Activated T-cell treated with anti-CD3 and anti-CD28 coated beads, Interleukin-2, amount 50 U/mL, for 1 hour (primary cell): ENCODE data around the gene LPCAT1.

Experiments used
- DNase-seq: peaks from one replicate; pipeline ENCODE4 v3.0.0-alpha.2; 2020

Gene LPCAT1

DNA sequence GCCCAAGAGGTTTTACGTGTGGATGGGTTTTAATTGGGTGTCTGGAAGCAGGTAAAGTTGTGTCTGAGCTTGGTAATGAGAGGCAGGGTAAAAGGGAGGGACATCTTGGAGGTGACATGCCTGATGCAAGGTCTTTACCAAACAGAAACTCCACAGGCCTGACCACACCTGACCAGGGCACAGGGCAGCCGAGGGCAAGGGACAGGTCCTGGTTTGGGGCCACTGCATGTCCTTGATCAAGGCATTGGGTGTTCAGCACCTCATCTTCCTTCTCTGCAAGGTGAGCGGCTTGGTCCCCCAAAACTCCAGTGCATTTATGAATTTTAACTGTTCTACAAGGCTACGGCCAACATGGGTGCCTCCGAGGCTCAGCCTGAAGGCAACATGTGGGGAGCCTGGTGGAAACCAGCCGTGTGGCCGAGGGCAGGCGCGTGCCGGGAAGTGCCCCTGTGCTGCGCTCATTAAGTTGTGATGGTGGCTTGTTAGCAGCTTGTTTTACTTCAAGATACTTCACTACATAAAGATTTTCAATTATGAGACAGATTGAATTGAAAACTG, 30.7 kb upstream of the LPCAT1 start:
- DNase-seq: no peak

DNA sequence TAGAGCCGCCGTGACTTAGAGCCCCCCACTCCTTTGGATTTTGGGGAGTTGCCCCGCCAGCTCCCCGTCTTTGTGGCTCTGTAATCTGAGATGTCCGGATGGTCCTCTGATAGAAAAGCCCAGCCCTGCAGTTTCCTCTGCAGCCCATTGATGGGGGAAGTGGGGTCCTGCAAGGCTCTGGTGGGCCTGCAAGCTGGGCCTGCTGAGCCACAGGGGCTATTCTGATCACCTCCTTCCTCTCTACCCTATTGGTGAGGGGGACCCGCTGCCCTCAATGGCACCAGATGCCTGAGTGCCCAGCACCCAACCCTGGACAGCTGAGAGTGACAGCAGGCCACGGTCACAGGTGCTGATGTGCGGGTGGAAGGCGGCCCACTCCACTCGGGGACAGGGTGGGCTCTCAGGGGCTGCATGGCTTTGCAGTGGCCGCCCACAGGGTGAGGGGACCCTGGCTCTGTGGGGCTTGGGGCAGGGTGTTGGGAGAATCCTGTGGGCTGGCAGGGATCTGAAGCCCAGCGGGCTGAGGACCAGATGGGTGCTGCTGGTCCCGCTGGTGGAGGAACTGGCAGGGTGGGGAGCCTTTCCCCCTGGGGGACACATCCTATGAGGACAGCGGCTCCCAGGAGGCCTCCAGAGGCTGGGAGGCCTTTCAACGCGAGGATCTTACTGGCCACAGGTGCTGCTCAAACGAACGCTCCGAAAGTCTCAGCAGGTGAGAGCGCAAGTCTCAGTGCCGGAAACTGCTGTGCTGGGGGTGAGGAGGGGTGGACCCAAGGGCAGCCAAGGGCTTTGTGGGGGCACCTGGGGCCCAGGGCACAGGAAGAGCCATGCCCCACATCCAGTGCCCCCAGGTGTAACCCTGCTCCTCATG, 30.0 kb upstream of the LPCAT1 start:
- no peak for DNase-seq

DNA sequence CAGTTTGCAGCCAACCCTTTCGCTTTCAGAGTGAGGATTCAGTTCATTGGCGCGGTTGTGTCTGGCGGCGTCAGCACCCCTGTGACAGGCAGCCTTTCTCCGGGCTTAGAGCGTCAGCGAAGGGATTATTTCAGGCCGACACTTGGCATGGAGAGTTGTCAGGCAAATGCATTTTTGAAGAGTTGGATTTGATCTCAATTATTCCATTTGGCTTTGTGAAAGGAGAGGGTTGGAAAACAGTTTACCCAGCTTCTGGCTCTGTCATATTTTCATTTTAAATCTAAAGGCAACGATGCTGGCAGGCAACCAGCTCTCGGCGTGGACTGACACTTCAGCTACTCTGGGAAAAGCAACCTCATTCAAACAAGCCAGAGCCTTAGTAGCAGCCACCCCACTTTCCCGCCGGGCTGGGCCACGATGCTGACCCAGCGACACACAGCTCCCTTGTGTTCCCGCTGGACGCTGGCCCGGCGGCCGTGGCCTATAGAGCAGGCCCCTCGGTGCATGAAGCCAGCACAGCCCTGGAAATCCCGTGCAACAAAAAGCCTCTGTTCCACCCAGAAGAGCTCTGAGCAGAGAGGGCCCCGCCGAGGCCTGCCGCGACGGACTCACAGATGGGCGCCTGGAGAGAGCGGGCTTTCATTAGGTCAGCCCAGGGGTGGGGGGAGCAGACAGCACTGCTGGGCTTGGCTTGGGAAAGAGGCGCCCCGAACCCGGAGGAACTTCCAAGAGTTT, 28.9 kb upstream of the LPCAT1 start:
- no peak for DNase-seq

DNA sequence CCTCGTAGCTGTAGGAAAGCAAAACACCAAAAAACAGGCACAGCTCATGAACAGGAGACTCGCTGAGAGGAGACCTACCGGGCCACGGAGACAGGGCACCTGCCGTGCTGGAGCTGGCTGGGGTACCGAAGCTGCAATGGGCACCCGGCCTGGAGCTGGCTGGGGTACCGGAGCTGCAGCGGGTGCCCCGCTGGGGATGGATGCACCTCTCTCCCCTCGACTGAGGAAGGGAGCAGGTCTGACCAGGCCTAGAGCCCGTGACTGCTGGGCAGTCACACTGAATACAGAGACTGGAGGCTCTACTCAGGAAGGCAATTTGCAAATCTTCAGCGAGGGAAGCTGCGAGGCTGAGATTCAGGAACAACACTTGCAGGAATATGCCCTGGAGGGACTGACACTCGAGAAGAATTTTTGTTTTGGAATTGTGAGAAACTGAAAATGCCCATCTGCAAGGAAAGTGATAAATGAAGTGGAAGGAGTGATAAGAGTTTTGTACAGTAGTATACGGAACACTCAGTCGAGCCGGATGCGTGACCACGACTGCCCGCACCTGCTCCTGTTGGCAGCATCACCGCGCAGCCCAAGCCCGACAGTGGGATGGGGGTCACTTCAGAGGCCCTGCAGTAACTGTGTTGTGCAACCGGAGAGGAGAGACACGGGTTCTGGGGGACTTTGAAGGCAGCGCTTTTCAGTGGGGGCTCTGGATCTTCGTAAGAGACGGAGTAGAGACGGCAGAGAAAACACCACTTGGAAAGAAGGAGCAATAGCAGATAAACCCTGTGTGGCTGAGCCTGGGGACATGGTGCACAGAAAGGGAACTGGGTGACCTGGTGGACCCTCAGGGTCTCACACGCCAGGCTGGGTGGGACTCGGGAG, 27.9 kb upstream of the LPCAT1 start:
- no peak for DNase-seq

DNA sequence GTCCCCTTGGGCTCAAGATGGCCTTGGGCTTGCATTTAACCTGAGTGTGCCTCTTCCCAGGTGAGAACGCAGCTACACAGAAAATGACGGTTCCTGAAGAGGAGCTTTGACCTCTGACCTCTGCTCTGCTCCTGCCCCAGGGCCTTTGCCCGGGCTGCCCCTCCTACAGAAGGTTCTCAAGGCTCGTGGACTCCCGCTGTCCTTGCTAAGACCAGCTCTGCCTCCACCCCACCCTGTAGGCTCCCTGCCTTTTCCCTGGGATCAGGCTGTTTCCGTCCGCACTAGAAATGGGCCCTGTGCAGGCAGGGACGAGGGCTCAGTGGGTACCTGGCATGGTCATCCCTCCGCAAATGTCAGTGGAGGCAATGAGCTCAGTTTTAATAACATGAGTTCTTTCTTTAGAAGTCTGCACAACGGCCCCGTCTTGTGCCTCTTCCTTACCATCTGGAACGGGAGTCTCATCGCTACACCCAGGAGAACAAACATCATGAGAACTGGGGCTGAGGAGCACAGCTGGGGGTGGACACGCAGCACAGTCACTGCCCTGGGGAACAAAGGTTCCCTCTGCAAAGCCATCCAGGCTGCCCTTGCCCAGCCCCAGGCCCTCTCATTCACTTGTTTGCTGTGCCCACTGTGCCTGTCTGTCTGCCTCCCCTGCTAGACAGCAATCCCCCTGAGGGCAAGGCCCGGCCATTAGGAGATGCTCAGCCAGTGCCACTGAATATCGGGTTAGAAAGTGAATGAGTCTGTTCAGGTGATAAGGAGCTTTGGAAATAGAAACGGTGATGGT, 26.7 kb upstream of the LPCAT1 start:
- DNase-seq: no peak

DNA sequence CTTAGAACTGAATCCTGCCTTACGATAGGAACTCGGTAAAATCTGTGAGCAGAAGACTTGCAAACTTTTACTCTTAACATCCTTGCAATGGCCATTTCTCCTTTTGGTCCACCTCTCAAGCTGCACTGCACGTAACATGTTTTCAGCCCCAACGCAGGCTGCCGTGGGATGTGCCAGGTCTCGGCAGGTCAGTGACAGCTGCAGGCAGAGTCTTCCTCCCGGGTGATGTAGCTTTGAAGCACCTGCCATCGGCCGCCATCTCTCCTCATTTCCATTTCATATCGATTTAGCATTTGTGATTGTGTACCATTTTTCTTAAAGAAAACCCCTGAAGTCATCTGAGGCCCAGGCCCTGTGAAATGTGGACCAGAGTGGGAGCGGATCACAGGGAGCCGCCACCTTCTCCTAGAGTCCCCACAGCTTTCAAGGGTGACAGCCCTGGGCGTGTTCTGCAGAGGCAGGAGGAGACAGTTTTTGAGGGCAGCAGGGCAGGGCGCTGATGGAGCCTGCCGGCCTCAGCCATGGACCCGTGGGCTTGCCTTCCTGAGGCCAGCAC, 25.8 kb upstream of the LPCAT1 start:
- DNase-seq: no peak

DNA sequence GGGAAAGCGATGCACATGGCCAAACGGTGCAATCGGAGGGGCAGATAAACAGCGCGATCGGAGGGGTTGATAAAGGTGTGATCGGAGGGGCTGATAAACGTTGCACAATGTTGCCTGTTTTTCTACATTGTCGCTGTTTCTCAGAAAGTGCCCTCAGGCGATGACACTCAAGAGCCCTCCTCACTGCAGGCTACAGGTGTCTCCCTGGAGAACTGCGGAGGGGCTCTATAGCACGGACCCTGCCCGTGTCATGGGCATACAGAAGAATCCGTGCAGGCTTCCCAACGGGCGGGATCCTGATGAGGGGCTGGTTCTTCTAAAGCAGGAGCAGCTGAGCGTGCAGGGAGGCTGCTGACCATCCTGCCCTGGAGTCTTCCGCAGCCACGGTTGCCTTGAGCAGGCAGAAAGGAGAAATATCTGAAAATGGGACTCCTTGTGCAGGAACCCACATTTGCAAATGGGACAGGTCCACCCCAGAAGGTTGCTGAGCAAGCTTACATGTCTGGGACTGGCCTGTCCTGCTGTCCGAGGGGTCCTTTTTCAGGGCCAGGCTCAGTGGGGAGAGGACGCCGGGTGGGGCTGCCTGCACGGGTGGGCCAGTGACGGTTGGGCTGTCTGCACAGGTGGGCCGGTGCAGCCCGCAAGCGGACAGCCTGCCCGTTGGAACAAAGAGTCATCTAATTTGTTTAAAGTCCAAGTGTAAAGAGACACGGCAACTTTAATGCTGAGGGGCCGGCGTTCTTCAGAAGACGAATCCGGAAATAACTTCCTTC, 25.1 kb upstream of the LPCAT1 start:
- no peak for DNase-seq

DNA sequence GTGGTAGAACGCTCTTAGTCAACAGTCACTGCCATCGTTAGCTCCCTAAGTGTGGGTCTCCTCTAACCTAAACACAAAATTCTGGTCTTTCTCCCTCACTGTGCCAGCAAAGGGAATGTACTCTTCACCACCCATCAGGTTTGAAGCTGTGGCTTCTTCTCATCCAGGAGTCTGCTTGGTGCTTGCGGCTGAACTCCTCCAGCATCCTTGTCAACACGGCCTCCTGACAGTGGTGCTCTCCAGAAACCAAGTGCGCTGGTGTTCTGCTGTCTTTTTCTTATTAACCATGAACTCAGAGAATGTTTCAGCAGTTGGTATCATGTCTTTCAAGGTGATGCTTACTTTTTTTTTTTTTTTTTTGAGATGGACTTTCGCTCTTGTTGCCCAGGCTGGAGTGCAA, 23.9 kb upstream of the LPCAT1 start:
- no peak for DNase-seq

DNA sequence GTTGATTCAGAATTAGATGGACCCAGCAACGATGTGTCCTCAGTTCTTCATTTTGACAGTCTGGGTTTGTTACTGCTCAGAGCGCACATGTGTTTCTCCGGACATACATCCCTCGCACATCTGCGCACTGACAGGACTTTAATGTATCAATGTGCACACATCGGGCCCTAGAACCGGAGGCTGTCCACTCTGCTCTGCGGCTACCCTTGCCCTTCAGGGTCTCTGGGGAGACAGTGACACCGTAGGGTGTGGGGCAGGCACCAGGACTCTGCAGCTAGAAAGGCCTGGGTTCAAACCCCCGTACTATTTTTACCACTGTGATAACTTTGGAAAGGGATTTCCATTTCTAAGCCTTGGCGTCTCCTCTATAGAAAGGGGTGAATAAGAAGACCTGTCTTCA, 23.5 kb upstream of the LPCAT1 start:
- DNase-seq: no peak

DNA sequence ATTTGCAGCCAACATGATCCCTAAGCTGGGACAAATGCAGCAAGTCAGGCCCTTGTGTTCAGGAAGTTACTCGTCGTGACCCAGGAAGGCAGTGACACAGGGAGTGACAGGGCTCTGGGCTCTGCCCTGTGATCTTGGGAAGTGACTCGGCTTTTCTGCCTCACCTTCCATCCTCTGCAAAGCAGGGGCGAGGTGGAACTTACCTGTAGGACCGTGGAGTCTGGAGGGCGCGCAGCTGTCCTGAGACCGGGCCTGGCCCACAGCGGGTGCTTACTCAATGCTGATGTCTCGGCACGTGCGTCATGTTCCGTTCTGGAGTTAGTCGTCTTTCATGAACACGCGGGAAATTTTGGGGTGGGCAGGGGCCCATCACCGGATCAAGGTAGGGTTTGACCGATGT, 22.8 kb upstream of the LPCAT1 start:
- no peak for DNase-seq

DNA sequence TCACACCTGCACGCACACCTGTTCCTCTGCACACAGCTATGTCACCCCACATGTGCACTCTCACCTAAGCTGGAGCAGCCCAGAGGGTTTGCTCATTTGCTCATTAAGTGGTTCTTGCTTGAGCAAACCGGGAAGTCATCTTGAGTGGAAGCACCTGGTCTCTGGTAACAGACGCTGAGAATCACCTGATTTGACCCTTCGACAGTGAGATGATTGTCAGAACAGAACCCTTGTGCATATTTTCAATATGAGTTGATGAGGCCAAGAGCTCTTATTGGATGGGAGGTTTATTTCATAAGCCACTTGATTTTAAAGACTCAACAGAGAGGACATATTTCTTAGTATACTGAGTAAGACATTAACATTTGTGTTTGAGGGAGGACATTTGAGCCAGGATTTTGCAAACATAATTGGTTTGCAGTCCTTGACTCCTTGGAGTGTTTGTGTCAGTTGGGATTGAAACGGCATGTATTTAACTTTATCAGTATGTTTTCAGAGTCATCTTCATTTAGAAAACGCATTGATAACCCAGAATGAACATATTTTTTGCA, 22.1 kb upstream of the LPCAT1 start:
- no peak for DNase-seq

DNA sequence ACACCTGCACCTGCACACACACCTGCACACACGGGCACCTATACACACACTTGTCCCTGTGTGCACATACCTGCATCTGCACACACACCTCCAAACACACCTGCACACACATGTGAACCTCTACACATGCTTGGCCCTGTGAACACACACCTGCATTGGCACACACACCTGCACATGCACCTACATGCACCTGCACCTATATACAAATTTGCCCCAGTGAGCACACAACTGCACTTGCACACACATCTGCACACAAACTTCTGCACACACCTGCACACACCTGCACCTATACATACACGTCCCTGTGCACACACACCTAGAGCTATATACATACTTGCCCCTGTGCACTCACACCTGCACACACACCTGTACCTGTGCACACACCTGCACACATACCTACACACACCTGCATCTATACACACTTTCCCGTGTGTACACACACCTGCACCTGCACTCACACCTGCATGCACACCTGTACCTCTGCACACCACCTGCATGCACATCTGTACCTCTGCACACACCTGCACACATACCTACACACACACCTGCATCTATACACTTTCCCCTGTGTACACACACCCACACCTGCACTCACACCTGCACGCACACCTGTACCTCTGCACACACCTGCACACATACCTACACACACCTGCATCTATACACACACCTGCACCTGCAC, 21.5 kb upstream of the LPCAT1 start:
- DNase-seq: no peak

DNA sequence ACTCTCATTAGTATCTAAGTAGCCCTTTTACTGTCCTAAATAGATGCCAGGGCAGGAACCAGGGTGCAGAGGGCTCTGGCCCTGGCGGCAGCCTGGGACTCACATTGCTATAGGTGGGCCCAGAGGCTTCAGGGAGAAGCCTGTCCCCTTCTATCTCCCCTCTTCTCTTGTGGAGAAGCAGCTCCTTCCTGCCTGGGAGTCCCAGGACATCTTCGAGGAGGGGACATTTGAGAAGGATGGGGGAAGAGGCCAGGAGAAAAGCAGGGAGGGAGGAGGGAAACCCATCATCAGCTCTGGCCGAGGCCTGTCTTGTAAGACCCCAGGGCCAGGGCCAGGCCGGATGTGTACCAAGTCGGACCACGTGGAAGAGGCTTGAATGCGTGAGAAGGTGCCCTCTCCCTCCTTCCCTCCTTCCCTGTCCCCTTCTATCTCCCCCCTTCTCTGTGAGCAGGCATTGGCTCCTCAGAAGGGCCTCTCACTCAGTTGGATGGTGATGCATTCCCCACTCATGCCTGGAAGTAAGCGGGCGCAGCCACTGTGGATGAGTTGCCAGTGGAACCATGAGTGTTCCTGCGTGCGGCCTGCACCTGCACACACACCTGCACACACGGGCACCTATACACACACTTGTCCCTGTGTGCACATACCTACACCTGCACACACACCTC, 20.7 kb upstream of the LPCAT1 start:
- DNase-seq: no peak

DNA sequence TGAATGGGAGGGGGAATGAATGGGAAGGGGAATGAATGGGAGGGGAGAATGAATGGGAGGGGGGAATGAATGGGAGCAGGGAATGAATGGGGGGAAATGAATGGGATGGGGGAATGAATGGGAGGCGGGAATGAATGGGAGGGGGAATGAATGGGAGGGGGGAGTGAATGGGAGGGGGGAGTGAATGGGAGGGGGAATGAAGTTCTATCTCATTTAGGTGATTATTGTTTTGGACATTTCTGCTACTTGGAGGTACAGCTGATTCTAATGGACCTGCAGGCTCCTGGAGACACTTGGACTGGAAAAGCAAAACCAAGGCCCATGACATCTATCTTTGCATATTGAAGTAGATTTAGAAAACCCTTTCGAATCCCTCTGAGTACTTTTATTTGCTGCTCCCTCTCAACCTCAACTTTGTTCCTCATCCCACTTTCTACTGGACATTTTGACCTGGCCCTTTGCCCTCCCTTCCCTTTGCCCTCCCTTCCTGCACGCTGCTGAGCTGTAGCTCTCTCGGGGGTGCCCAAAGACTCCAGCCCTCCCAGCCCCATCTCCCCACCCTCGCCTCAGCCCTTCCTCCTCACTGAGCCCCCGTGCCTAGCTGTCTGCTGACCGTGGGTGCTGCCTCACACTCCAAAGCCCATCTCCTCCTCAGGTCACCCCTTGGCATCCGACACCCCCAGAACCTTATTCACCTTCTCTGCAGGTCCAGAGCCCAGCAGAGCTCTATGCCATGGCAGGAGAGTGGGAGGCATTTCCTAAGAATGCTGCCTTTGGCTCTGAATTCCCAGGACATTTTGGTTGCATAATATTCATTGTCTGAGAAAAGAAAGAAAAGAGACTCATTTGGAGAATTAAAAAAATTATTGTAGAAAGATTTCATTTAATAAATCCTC, 19.9 kb upstream of the LPCAT1 start:
- DNase-seq: no peak

DNA sequence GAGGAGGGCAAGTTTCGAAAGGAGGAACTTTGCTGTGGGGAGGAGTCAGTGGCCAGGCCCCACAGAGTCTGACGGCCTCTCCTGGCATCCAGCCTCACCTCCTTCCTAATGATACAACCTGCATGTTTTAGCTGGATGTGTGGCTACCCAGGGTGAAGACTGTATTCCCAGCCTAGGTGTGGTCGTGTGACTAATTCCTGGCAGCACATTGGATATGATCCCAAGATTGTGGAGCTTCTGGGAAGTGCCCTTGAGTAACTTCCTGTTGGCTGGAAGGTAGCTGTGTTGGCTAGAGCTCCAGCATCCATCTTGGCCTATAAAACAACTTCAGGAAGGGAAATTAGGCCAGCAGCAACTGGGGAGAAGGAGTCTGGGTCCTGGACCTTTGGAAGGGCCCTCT, 19.0 kb upstream of the LPCAT1 start:
- DNase-seq: no peak

DNA sequence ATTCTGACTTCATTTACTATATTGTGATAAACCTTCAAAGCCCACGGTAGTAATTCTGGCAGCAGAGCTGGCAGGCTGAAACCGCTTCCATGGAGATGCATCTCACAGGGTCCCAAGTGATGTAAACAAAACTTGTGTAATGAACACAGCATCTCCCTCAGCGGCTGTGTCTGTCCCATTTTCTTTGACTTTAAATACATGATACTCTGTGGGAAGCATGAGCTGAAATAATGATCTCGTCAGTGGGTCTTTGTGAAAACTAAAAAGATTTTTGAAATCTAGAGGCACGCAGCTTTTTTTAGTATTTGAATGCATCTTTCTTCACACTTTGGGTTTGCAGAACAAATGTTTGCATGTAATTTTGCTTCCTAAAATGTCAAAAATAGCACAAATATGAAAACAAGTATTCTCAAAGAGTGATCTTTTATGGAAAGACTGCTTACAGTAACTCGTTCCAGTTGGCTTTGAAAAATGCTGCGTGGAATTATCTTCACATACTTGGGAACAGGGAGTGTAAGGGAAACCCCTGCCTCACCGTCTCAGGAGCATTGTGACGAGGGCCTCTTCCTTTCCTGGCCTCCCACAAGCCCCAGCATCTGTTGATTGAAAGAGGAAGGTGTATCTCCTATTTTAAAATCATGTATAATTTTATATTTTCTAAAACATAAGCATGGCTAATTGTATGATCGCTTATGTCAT, 18.1 kb upstream of the LPCAT1 start:
- DNase-seq: no peak

DNA sequence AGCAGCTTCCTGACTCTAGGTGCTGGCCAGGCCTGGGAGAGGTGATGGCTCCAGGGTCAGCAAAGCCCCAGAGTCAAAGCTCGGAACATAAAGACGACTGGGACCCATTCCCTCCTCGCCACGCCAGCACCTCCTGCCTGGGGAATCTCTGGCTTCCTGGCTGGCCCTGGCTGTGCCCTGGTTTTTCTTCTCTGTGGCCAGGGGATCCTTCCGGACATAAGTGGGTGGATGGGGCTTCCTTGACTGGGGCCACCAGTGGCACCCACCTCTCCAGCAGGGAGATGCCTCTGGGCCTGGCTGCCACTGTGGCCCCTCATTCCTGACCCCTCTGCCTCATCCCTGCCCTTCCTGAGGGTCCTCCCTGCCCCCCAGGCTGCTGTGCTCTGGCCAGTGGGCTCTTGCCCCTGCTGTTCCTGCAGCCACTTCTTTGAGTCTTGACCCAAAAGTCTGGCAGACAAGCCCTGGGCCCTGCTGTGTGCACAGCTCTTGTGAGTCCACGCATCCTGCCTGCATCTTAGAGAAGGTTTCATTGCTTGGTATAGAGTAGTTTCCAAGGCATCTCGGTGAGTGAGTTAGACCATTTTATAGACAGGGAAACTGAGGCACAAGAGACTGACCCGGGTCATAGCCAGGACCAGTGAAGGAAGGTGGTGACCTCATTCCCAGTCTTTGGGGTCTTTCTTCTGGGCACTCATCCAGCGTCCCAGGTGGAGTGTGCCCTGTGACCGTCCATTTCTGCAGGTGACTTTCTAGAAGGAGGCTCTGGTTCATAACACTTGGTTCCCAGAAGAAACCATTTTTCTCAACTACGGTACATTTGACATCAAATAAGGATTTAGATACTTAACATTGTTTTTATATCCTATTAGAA, 17.3 kb upstream of the LPCAT1 start:
- no peak for DNase-seq
